NB4 (cell line): Measurements from ENCODE around the gene HDGFL2.

ENCODE experiments used
- CTCF ChIP-seq: IDR thresholded peaks from one replicate; pipeline ENCODE4 v1.5.1; 2012; ENCODE audit warnings: low read depth, low read length
- POLR2A ChIP-seq: IDR thresholded peaks from 2 replicates; pipeline ENCODE4 v1.6.1; 2011; ENCODE audit warnings: mild to moderate bottlenecking; ENCODE audit not compliant: insufficient read length; ENCODE audit errors: extremely low read depth

GRCh38 chr19:4444765-4445741 is 27.0 kb upstream of the HDGFL2 start:
- TF ChIP-seq CTCF (no peak), POLR2A (no peak)
